Hippocampal formation (tissue), 2 donors: ENCODE results near the gene HINT2.

ENCODE experiments used
- DNase-seq, 2 donors: peaks; one replicate each; lab custom pipeline; 2025; lab: John Stamatoyannopoulos, UW

HINT2 gene

GRCh38 chr9:35811381-35812024 lies 3.3 kb downstream of the HINT2 start:
- DNase-seq: peak in 1 of 2 donors; percentile 11

GRCh38 chr9:35810122-35810521 lies 4.7 kb downstream of the HINT2 start:
- DNase-seq: no peak

DNA sequence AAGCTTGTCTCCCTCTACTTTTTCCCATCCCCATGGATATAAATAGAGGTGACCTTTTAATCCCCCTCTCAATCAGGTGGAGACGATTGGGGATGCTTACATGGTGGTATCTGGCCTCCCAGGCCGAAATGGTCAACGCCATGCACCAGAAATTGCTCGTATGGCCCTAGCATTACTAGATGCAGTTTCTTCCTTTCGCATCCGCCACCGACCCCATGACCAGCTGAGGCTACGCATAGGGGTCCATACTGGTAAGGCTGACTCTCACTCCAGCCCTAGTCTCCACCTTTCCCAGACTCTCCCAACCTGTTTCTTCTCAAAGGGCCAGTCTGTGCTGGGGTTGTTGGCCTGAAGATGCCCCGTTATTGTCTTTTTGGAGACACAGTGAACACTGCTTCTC lies 6.4 kb downstream of the HINT2 start:
- DNase-seq: no peak

GRCh38 chr9:35806101-35806500 lies 8.7 kb downstream of the HINT2 start:
- DNase-seq: no peak

- no peak for DNase-seq
Measured at GRCh38 chr9:35801328-35802128, 13.3 kb downstream of the HINT2 start.

GRCh38 chr9:35800530-35800929 lies 14.3 kb downstream of the HINT2 start:
- DNase-seq: no peak

- DNase-seq: no peak
Measured at GRCh38 chr9:35798658-35799374, 16.0 kb downstream of the HINT2 start.

DNA sequence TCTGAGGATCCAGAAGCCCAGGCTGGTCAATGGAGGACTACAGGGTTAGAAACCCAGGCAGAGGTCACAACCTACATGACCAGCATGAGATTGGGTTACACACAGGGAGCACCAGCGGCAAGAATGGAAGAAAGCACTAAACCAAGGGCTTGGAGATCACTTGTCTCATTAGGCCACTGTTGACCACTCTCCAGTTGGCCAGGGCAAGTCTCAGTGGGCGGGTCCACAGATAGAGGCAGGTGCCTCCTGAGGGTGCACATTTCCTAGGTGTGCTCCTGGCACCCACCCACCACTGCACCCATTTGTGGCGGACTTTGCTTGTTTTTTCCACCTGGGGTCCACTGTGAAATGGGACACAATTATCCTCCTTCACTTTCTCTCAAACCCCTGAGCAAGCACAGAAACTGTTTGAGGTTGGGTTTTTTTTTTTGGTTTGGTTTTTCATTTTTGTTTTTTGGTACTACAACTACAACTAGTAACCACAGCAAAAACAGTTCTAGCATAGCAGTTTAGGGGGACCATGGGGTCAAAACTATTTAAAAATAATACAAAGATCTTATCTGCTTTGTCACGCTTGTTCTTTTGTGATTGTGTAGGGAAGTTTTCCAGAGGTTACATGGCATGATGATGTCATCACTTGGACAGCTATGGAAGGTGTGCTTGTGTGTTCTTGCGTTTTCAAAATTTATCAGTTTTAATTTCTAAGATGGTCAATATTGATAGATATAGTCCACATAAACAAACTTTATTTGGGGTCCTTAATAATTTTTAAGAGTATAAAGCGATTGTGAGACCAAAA lies 17.3 kb downstream of the HINT2 start:
- no peak for DNase-seq

GRCh38 chr9:35795695-35796094 lies 19.1 kb downstream of the HINT2 start:
- DNase-seq: no peak

- DNase-seq: no peak
Measured at GRCh38 chr9:35793461-35793860, 21.4 kb downstream of the HINT2 start.

- no peak for DNase-seq
Measured at GRCh38 chr9:35792826-35793225, 22.0 kb downstream of the HINT2 start.

- DNase-seq: no peak
Measured at GRCh38 chr9:35792024-35792813, 22.6 kb downstream of the HINT2 start.

DNA sequence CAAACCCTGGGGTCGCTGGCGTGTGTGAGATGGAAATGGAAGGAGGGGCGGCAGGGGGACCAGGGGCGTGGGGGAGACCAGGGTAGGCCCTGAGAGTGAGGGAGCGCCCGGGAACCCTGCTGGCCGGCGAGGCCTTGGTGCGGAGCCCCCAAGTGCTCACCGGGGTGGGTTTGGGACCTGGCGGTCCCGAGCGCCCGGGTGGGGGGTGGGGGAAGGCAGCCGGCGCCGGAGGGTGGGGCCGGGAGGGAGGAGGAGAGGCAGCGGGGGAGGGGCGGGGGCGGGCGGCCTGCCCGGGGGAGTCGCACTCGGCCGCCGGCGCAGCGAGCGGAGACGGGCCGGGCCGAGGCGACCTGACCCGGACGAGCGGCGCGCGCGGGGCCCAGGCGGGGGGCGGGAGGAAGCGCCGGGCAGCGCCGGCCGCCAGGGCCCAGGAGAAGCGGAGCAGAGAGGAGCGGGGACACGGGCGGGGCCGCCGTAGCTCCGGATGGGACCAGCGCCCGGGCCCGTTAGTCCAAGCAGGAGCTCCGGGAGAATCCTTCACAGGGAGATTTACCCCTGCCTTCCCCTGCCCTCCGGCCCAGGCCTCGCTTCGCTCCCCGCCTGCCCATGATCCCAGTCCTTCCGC lies 23.4 kb downstream of the HINT2 start, which contains the start of gene NPR2:
TSS of gene NPR2 (plus strand) at position 295 of the 625 bp plus-strand sequence. CDS start 818 bp downstream, outside the sequence.
- peak in 1 of 2 donors; percentile 7 for DNase-seq

DNA sequence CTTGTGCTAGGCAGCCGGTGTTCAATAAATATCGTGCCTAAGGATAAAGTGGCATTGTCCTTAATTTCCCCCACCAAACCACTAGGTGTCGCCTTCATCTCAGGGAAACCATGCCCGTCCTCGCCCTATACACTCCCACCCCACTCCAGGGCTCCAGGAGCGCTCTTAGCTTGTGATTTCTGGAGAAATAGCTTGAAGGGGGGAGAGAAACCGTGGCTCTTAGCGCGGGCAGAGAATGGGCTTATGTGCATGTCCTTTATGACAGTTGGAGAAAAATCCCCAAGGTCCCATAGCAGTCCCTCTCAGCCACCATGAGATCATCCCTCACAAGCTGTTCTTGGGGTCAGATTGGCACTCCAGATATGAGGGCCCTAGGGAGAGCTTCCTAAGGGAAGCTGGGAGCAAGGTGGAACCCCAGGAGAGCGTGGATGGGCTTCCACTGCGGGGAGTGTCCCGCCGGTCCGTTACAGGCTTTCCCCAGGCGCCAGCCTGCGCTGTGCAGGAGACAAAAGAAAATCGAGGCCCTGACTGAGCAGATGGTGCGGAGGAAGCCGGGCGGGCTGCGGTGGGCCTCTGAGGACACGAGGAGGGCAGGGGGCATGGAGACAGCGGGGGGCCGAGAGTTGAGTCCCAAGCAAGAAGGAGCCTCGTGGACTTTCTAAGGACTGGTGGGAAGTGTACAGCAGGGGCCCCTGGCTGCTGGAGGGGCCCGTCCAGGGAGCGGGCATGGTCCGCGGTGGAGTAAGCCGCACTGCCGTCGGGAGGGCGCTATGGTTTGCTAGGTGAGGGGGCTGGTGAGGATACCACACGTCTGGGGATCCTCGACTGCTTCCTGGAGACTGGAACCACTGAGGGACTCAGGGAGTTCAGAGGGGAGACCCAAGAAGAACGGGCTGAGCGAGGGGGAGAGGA lies 24.2 kb downstream of the HINT2 start:
- peak; percentile 48 to 78 for DNase-seq

- no peak for DNase-seq
Measured at GRCh38 chr9:35790025-35790384, 24.8 kb downstream of the HINT2 start.

DNA sequence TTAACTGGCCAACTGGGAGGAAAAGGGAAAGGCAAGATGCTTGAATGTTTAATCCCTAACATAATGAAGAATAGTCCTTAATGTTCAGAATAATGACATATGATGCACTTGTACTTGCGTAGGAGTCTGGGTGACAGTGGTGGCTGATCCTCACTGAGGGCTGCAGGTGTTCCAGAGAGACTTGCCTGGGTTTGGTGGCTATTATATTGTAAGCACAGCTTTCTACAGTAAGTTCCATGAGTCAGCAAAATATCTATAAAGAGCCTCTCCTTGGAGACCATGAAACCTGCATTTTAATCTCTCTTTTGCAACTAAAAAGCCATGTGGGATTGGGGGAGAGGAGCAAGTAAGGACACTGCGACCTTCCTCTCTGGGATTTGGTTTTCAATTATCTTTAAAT lies 25.3 kb downstream of the HINT2 start:
- no peak for DNase-seq

DNA sequence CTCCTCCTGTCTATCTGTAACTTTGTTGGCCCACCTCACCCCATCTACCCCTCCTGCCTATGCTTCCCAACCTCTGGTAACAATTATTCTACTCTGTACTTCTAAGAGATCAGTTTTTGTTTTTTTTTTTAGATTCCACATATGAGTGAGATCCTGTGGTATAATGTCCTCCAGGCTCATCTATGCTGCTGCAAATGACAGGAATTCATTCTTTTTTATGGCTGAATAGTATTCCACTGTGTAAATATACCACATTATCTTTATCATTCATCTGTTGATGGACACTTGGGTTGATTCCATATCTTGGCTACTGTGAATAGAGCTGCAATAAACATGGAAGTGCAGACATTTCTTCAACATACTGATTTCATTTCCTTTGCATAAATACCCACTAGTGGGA lies 31.4 kb downstream of the HINT2 start:
- no peak for DNase-seq

DNA sequence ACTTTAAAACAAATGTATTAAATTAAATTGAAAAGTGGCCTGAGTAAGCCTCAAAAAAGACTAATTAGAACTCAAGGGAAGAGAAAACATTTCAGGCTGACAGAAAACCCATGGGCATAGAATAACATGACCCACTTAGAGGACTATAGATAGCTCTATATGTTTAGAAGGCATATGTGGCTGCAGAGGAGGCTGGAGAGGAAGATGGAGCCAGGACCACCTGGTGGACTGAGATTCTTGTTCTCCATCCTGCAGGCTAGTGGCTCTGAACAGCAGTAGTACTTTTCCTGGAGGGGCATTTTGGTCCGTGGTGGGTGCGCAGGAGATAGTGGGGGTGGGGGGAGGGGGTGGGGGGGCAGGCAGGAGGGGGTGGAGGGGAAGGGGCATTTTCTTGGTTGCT lies 33.8 kb downstream of the HINT2 start:
- DNase-seq: no peak

GRCh38 chr9:35778496-35778895 lies 36.3 kb downstream of the HINT2 start:
- no peak for DNase-seq

GRCh38 chr9:35776018-35776417 lies 38.8 kb downstream of the HINT2 start:
- no peak for DNase-seq
